Skin epidermis (tissue), 12 donors: Measurements from ENCODE around the gene NOL3.

Source experiments
- H3K27ac ChIP-seq, 21 experiments: fragments of 200-600 bp; sonication (generic) in 11 of 21; one replicate each; pipeline ENCODE4 v1.5.0; 2020; ENCODE audit warnings: mild to moderate bottlenecking in 3 of 21, inconsistent platforms in 2 of 21, moderate library complexity in 2 of 21
- H3K4me3 ChIP-seq, 7 experiments: fragments of 200-600 bp; sonication (generic) in 2 of 7; one replicate each; pipeline ENCODE4 v1.5.0; 2020; ENCODE audit warnings: inconsistent platforms in 2 of 7, mild to moderate bottlenecking in 2 of 7, moderate library complexity in 1 of 7

Gene NOL3

GRCh38 chr16:67213197-67214019 lies 43.1 kb downstream of the NOL3 start:
- Histone ChIP-seq H3K27ac (peak overlapping the region in 7 of 21 experiments; percentile 9 to 62 (median 26)), H3K4me3 (no peak overlapping the region)

- peak overlapping the region in 1 of 21 experiments; percentile 7 for H3K27ac ChIP-seq
Observed at GRCh38 chr16:67215706-67216105, 45.4 kb downstream of the NOL3 start.

GRCh38 chr16:67216612-67217490 lies 46.5 kb downstream of the NOL3 start:
- peak overlapping the region in 13 of 21 experiments; percentile 11 to 76 (median 44) for H3K27ac ChIP-seq
- H3K4me3 ChIP-seq, result no peak overlapping the region

More at GRCh38 chr16:67215706-67216105, 45.4 kb downstream of the NOL3 start:
- H3K4me3 ChIP-seq, result no peak overlapping the region

GRCh38 chr16:67223992-67224391 lies 53.7 kb downstream of the NOL3 start:
- no peak overlapping the region for H3K4me3 ChIP-seq
- peak overlapping the region in 2 of 21 experiments; percentile 6 to 26 for H3K27ac ChIP-seq
